Testis (tissue), 3 donors: Measurements from ENCODE around the gene CAMKMT. TPM values are rescaled to one million over a fixed set of nuclear protein-coding genes. Genes with fewer than 3 reads are reported as not detected.

ENCODE experiments used
- DNase-seq: peaks from one replicate; pipeline ENCODE4 v3.0.0-alpha.2; 2019
- H3K27ac ChIP-seq, 2 donors: fragments of 200-600 bp; sonication (generic); one replicate each; pipeline ENCODE4 v1.5.1; 2019
- H3K27me3 ChIP-seq: fragments of 200-600 bp; sonication (generic); one replicate; pipeline ENCODE4 v1.5.1; 2019
- H3K36me3 ChIP-seq: fragments of 200-600 bp; sonication (generic); one replicate; pipeline ENCODE4 v1.5.1; 2017; ENCODE audit warnings: low read depth; ENCODE audit errors: missing control alignments
- H3K4me1 ChIP-seq: fragments of 200-600 bp; sonication (generic); one replicate; pipeline ENCODE4 v1.5.1; 2019
- H3K4me3 ChIP-seq, 2 donors: fragments of 200-600 bp; sonication (generic); one replicate each; pipeline ENCODE4 v1.5.1; 2017 to 2019
- H3K9me3 ChIP-seq: fragments of 200-600 bp; sonication (generic); one replicate; pipeline ENCODE4 v1.5.1; 2017
- POLR2A ChIP-seq: fragments of 450-650 bp; IDR thresholded peaks from one replicate; pipeline ENCODE4 v1.6.1; 2017; ENCODE audit warnings: antibody characterized with exemption, mild to moderate bottlenecking, moderate library complexity
- WGBS, 2 donors: methylation state at CpG; one replicate each; pipeline ENCODE4 v1.1.5; 2018; 5-methylcytosine and 5-hydroxymethylcytosine counted together
- intact Hi-C: fragments of 100-400 bp; cut with DNase I; formaldehyde crosslinking; loops from one replicate; pipeline ENCODE4 v1.15.1; 2023; ENCODE audit warnings: low total_unique reads
- polyA plus RNA-seq: library from polyadenylated mRNA; stranded (reverse); fragments of 350-450 nt; fragmentation: Illumina TruSeq; extraction: RNeasy Lipid Tissue Mini Kit (QIAGEN cat#74804); gene quantifications from one replicate; pipeline ENCODE4 v1.2.3, GENCODE V29; 2014; ENCODE audit warnings: low read depth, low replicate concordance; ENCODE audit not compliant: insufficient read depth
- total RNA-seq, 2 donors: library from RNA; depleted of rRNA; stranded (reverse); fragments of >200 nt; gene quantifications; one replicate each; pipeline ENCODE4 v1.2.3, GENCODE V29; 2016
- TF ChIP-seq, protein P1 (sequence below), 3 experiments: fragments of 450-650 bp in 2 of 3; fragments of 200-600 bp in 1 of 3; sonication (generic) in 1 of 3; IDR thresholded peaks; one replicate each; pipeline ENCODE4 v1.5.1; 2016 to 2019; ENCODE audit warnings: antibody characterized with exemption in 3 of 3, mild to moderate bottlenecking in 2 of 3, moderate library complexity in 1 of 3

The CAMKMT gene
- total and polyA plus RNA-seq, 3 donors from 2014 or later, result 15.9 to 21.2 (median 18.5) TPM

- intact Hi-C loops, result no loop called here
- 77 to 83% methylated on average over 5 of the region's 5 CpGs for WGBS, 2 donors
These were observed 457.3 kb downstream of the CAMKMT start for GRCh38 chr2:44819061-44819460.

GRCh38 chr2:44821500-44821899, 459.8 kb downstream of the CAMKMT start:
- H3K9me3 ChIP-seq, result no peaks in the 10 kb centered on the region
- no peak for DNase-seq
- no peaks in the 10 kb centered on the region for H3K4me1 ChIP-seq
- WGBS, 2 donors, result 23 to 41% methylated on average over 6 of the region's 6 CpGs
- TF ChIP-seq, protein P1, sequence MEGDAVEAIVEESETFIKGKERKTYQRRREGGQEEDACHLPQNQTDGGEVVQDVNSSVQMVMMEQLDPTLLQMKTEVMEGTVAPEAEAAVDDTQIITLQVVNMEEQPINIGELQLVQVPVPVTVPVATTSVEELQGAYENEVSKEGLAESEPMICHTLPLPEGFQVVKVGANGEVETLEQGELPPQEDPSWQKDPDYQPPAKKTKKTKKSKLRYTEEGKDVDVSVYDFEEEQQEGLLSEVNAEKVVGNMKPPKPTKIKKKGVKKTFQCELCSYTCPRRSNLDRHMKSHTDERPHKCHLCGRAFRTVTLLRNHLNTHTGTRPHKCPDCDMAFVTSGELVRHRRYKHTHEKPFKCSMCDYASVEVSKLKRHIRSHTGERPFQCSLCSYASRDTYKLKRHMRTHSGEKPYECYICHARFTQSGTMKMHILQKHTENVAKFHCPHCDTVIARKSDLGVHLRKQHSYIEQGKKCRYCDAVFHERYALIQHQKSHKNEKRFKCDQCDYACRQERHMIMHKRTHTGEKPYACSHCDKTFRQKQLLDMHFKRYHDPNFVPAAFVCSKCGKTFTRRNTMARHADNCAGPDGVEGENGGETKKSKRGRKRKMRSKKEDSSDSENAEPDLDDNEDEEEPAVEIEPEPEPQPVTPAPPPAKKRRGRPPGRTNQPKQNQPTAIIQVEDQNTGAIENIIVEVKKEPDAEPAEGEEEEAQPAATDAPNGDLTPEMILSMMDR (IDR thresholded peaks at IDR 0.05), result no peak
- TF ChIP-seq POLR2A, result no peak
- no peak overlapping the region for H3K27ac ChIP-seq
- intact Hi-C loops, result no loop called here
- H3K4me3 ChIP-seq, result no peak overlapping the region
- no peaks in the 10 kb centered on the region for H3K36me3 ChIP-seq
- H3K27me3 ChIP-seq, result no peaks in the 10 kb centered on the region

More at GRCh38 chr2:44819061-44819460, 457.3 kb downstream of the CAMKMT start:
- Histone ChIP-seq H3K27me3 (no peaks in the 10 kb centered on the region), H3K4me1 (no peaks in the 10 kb centered on the region), H3K4me3 (no peak overlapping the region), H3K27ac (no peak overlapping the region), H3K36me3 (no peaks in the 10 kb centered on the region), H3K9me3 (no peaks in the 10 kb centered on the region)
- TF ChIP-seq POLR2A, result no peak
- TF ChIP-seq, protein P1 (IDR thresholded peaks at IDR 0.05), result no peak
- DNase-seq, result no peak

DNA sequence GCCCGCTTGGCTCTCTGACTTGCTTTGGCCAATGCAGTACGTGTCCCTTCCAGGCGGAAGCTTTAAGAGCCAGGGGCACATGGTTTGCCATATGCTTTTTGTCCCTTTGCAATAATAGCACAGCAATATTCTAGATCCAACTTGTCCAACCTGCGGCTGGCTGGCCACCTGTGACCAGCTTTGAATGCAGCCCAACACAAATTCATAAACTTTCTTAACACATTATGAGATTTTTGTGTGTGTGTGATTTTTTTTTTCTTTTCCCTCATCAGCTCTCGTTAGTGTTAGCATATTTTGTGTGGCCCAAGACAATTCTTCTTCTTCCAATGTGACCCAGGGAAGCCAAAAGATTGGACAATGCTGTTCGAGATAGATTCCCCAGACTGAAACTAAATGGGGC, 460.4 kb downstream of the CAMKMT start:
- Histone ChIP-seq H3K36me3 (no peaks in the 10 kb centered on the region), H3K27ac (no peak overlapping the region), H3K4me1 (no peaks in the 10 kb centered on the region), H3K27me3 (no peaks in the 10 kb centered on the region), H3K9me3 (no peaks in the 10 kb centered on the region), H3K4me3 (no peak overlapping the region)
- TF ChIP-seq, protein P1 (IDR thresholded peaks at IDR 0.05), result no peak
- TF ChIP-seq POLR2A, result no peak
- 73 to 85% methylated on average over 6 of the region's 6 CpGs for WGBS, 2 donors
- no peak for DNase-seq
- intact Hi-C loops, result no loop called here

Other genes with a start within 250 kb of the CAMKMT start
- gene PPM1B, start 193.1 kb upstream of the CAMKMT start, total RNA-seq, result 10 to 100 TPM; 49.9 to 64.6 TPM
- gene PPM1B, start 193.1 kb upstream of the CAMKMT start, polyA plus RNA-seq, result 50.7 TPM
- 1 to 10 TPM; 2.0 to 2.6 TPM for gene SLC3A1, start 86.5 kb upstream of the CAMKMT start, total RNA-seq
- 2.3 TPM for gene SLC3A1, start 86.5 kb upstream of the CAMKMT start, polyA plus RNA-seq
- gene PREPL, start 453 bp upstream of the CAMKMT start, total RNA-seq, result 10 to 100 TPM; 59.6 to 65.3 TPM
- gene PREPL, start 453 bp upstream of the CAMKMT start, polyA plus RNA-seq, result 47.8 TPM